ENCODE results near the gene COX20. TPM values are rescaled to one million over a fixed set of nuclear protein-coding genes. Genes with fewer than 3 reads are reported as not detected.

The COX20 gene
- total and polyA plus RNA-seq, 2 of the 8 experiments (the other 6 are each of a cell fraction or from before 2014, with no cell fraction given): 17.5 to 28.8 TPM

DNA sequence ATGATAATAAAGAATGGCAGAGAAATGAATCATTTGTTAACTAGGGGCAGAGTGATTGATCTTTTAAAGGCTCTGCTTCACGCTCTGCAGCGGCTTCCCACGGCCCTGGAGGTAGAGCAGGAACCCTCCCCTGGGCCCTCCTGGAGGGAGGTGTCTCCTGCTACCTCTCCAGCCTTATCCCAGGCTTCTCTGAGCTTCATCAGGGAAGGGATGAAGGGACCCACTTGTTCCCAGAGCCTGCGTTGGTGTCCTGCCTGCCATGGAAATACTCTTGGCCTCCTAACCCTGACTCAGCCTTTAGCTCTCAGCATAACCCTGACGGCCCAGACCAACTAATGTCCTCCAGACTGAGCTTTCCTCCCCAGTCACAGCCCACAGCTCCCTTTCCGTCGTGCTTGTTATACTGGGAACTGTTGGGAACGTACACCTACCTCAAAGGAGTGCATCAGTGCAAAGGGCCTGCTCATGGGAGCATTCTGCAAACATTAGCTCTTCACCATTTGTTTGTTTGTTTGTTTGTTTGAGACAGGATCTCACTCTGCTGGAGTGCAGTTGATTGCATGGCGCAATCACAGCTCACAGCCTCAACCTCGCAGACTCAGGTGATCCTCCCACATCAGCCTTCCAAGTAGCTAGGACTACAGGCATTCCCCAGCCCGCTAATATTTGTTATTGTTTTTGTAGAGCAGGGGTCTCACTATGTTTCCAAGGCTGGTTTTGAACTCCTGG lies 46.3 kb downstream of the COX20 start:
- H3K56ac ChIP-seq (replicated peaks; ENCODE audit: insufficient read length, low read depth, low read length): no peak overlapping the region
- 0 out of 2 replicates have a peak overlapping the region, but pooled peaks have one; percentile 74 for H2BK20ac ChIP-seq (ENCODE audit: low read length)
- no peaks in the 10 kb centered on the region for H3K9me3 ChIP-seq (ENCODE audit: insufficient read depth in 2 of 2, low read depth in 1 of 2, low read length in 1 of 2)
- H3K9ac ChIP-seq (replicated peaks in 1 of 4; ENCODE audit: extremely low read depth in 1 of 4, low read depth in 3 of 4, low read length in 3 of 4): no peak overlapping the region
- H3K4me1 ChIP-seq (replicated peaks in 1 of 4; ENCODE audit: control insufficient read depth in 3 of 4, insufficient read depth in 4 of 4, low read length in 3 of 4): peaks cover 0 to 4% (median 0%) of the 10 kb centered on the region in 4 experiments; a peak in 1 of 7 replicates
- no peak overlapping the region for H2BK15ac ChIP-seq (ENCODE audit: low read length)
- H3K4me3 ChIP-seq (ENCODE audit: extremely low read depth in 1 of 4, insufficient read depth in 2 of 4, low read depth in 3 of 4, low read length in 4 of 4): no peak overlapping the region
- H3K27me3 ChIP-seq (replicated peaks in 1 of 4; ENCODE audit: control insufficient read depth in 3 of 4, extremely low read depth in 1 of 4, insufficient read depth in 3 of 4, low read length in 3 of 4): no peaks in the 10 kb centered on the region
- no peak overlapping the region for H3K4me2 ChIP-seq (ENCODE audit: insufficient read depth in 1 of 2, low read depth in 2 of 2, low read length in 2 of 2)
- ChIA-PET CTCF (ENCODE audit: partially characterized antibody) (interaction anchor here (0.6 to 1.2 kb wide), 5 partner anchors 18 to 275 kb away, joined by 3 to 5 read pairs (median 3); no protein-coding TSS in a partner anchor), POLR2A (ENCODE audit: partially characterized antibody) (interaction anchor here (0.9 to 13.0 kb wide), 3 partner anchors 18 to 29 kb away, joined by 3 to 102 read pairs (median 7); partner anchors contain the start of gene HNRNPU)
- H4K91ac ChIP-seq (replicated peaks; ENCODE audit: insufficient read length, low read length): peak overlapping the region; percentile 88
- H3K4ac ChIP-seq (replicated peaks; ENCODE audit: insufficient read length, low read depth, low read length): no peak overlapping the region
- H3K27ac ChIP-seq (ENCODE audit: low read depth, low read length): no peak overlapping the region
- H3K79me1 ChIP-seq (ENCODE audit: low read depth, low read length): no peaks in the 10 kb centered on the region
- 68% methylated on average over 11 of the region's 11 CpGs; no CpG with 5 or more reads in 1 of the 2 experiments for WGBS, 2 experiments (ENCODE audit: extremely low coverage in 1 of 2, insufficient coverage in 1 of 2, insufficient read length in 1 of 2, insufficient replicate concordance in 2 of 2, low coverage in 1 of 2, low lambda C conversion rate in 2 of 2, missing lambda C conversion rate in 1 of 2)
- TF ChIP-seq MAX (IDR thresholded peaks at IDR 0.05) (no peak), CEBPB (IDR thresholded peaks at IDR 0.05; ENCODE audit: low read depth, low read length) (peak; percentile 67), TCF12 (IDR thresholded peaks at IDR 0.05; ENCODE audit: low read depth, low read length) (no peak)
- no peak overlapping the region for H4K5ac ChIP-seq (ENCODE audit: insufficient read length, low read depth, low read length)
- H2BK120ac ChIP-seq (replicated peaks; ENCODE audit: low read depth, low read length): peak overlapping the region; percentile 39
- 0 out of 2 replicates have a peak overlapping the region, but pooled peaks have one; percentile 36 for H3K18ac ChIP-seq (ENCODE audit: extremely low read depth, low read length)
- H3K23me2 ChIP-seq (ENCODE audit: low read depth, low read length): peaks cover 3% of the 10 kb centered on the region; the same call in 1 of the 2 replicates
- H3K79me2 ChIP-seq (ENCODE audit: control insufficient read depth in 1 of 2, insufficient read depth in 2 of 2, low read length in 2 of 2): no peaks in the 10 kb centered on the region
- DNase-seq (ENCODE audit: low read depth in 1 of 2, low spot score in 2 of 2) (no peak), FAIRE-seq (no peak)
- H2BK12ac ChIP-seq (ENCODE audit: low read depth, low read length): no peak overlapping the region
- no peak overlapping the region for H3K23ac ChIP-seq (ENCODE audit: insufficient read length)
- peak overlapping the region; percentile 38; the same call in 1 of the 2 replicates for H2BK5ac ChIP-seq (ENCODE audit: low read depth, low read length)
- H3K36me3 ChIP-seq (ENCODE audit: control insufficient read depth in 2 of 4, insufficient read depth in 4 of 4, low read length in 3 of 4): no peaks in the 10 kb centered on the region
- peak overlapping the region; percentile 98 for H2AFZ ChIP-seq (ENCODE audit: low read length)
- no peak overlapping the region; the same call in 1 of the 2 replicates for H4K8ac ChIP-seq (ENCODE audit: extremely low read depth, insufficient read depth, low read length)
- no peaks in the 10 kb centered on the region for H4K20me1 ChIP-seq (replicated peaks in 1 of 2; ENCODE audit: control insufficient read depth in 1 of 2, insufficient read depth in 2 of 2, low read length in 2 of 2)
- H3K14ac ChIP-seq (ENCODE audit: insufficient read length): no peak overlapping the region
- H2AK5ac ChIP-seq (ENCODE audit: low read depth, low read length): no peak overlapping the region

Data from H1 (cell line).